Smooth muscle cell of the brain vasculature (primary cell): ENCODE measurements around the gene ZNF830.
"Not testable (repeated sequence)": the region's sequence is repeated elsewhere in the genome, so short reads cannot be mapped to it uniquely, and the experiment has no call there.

Experiments used
- DNase-seq: peaks from one replicate; pipeline ENCODE4 v3.0.0-alpha.2; 2012; ENCODE audit warnings: low read depth, low spot score

Gene ZNF830, protein sequence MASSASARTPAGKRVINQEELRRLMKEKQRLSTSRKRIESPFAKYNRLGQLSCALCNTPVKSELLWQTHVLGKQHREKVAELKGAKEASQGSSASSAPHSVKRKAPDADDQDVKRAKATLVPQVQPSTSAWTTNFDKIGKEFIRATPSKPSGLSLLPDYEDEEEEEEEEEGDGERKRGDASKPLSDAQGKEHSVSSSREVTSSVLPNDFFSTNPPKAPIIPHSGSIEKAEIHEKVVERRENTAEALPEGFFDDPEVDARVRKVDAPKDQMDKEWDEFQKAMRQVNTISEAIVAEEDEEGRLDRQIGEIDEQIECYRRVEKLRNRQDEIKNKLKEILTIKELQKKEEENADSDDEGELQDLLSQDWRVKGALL

DNA sequence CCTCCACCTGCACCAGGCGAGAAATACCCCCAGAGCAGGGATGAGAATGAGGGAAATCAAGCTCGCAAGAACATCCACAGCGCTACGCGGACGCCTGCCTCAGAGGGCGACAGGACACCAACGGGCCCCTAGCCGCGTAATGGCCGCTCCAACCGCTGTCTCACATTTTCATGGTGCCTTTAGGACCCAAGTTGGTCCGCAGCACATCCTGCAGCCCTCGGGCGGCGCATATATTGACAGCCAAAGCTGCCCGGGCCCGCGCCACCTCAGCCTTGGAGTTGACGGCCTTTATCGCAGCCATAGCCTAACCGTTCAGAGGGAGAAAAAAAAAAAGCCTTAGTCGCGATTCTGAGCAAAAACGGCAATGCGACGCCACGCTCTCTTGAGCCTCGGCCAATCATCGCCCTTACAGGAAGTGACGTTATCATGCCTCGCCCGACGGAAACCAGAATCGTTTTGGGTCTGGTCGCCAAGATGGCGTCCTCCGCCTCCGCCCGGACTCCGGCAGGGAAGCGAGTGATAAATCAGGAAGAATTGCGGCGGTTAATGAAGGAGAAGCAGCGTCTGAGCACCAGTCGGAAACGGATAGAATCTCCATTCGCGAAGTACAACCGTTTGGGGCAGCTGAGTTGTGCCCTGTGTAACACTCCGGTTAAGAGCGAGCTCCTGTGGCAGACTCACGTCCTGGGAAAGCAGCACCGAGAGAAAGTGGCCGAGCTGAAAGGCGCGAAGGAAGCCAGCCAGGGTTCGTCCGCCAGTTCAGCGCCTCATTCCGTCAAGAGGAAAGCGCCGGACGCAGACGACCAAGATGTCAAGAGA, at the start of gene ZNF830, which contains the start of gene CCT6B:
TSS of gene ZNF830 (plus strand) at position 448 of the 819 bp plus-strand sequence. CDS start at position 475, 27 bp downstream.
TSS of gene CCT6B (minus strand) at position 368 of the 819 bp plus-strand sequence. CDS start at position 301, 67 bp downstream.
- peak; percentile 89 for DNase-seq

DNA sequence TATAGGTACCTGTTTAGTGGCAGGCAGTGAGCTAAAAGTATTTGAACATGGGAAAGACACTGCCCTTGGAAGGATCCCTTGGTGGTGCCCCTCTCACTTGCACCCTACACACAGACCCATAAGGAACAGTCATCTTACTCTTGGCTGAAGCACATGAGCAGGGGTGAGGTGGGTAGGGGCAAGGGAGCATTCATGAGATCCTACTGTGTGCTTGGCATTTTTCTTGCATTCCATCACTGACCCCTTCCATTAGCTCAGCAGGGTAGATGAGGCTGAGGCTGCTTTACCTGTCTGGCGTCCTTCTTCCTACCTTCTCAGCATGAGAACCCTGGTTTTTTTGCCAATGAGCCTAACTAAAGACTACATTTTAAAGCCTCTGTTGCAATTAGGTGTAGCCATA, 48.3 kb upstream of the ZNF830 start:
- DNase-seq: no peak

DNA sequence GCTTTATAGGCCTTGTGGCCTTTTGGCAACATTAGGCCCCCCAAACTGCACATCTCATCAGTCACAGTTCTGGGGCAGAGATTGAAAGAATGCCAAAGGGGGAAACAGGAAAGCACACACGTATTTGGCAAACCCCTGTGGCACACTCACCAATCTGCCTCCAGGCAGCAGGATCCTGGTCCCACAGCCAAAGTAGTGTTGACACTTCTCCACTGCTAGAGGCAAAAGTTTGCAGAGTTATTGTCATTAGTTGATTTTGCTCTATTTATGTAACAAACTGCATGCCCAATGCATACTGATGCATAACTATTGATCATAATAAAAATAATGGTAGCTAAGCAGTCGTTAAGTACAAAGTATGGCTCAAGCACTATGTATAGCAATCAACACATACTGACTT, 45.2 kb upstream of the ZNF830 start:
- DNase-seq: no peak

DNA sequence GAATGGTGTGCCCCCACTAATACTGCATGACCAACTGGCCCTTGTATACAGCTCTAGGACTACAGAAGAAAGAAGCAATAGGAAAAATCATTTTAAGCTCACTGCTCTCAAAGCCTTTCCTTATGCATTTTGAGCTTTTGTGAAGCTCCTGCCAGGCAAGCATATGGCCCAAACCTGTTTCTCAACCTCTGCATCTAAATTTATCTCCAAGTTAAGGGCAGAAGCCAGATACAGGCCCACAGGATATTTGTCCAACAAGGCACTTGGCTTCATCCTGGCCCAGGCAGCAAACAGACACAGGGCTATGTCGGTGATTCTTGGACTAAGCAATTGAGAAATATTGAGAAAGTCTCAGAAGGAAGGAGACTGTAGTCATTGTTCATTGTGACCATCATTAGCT, 44.0 kb upstream of the ZNF830 start:
- DNase-seq: no peak

DNA sequence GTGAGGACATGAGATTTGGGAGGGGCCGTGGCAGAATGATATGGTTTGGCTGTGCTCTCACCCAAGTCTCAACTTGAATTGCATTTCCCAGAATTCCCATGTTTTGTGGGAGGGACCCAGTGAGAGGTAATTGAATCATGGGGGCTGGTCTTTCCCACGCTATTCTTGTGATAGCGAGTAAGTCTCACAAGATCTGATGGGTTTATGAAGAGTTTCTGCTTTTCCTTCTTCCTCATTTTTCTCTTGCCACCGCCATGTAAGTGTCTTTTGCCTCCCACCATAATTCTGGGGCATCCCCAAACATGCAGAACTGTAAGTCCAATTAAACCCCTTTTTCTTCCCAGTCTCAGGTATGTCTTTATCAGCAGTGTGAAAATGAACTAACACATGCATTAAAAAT, 40.7 kb upstream of the ZNF830 start:
- no peak for DNase-seq

DNA sequence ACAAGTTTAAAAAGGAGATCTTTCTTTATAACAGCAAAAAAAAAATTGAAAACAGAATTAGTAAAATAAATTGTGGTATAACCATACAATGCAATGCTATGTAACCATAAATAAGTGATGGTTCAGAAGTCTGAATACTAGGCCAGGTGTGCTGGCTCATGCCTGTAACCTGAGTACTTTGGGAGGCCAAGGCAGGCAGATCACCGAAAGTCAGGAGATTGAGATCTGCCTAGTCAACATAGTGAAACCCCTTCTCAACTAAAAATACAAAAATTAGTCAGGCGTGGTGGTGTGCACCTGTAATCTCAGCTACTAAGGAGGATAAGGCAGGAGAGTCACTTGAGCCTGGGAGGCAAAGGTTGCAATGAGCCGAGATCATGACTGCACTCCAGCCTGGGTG, 34.7 kb upstream of the ZNF830 start:
- no peak for DNase-seq

DNA sequence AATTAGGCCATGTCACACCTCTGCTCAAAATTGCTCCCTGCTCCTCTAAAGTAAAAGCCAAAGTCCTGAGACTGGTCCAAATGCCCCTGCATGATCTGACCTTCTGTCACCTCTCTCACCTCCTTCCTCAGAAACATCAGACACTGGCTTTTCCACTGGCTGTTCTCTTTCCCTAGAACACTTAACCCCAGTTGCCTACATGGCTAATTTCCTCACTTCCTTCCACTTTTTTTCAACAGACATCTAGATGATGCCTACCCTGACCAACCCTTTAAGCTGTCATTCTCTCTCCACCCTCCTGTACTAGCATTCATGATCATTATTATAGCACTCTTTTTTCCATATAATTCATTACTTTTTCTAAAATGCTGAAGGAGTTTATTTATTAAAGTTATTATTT, 31.1 kb upstream of the ZNF830 start:
- no peak for DNase-seq

DNA sequence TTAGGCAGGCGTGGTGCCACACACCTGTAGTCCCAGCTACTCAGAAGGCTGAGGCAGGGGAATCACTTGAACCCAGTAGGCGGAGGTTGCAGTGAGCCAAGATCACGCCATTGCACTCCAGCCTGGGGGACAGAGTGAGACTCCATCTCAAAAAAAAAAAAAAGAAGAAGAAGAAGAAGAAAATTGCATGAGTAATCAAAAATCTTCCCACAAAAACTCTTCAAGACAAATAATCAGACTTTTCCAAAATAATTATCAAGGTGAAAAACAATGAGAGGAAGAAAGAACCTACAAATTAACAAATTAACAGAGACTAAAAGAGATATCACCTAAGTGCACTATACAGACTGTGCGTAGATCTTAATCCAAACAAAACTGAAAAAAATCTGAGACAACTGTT, 10.6 kb upstream of the ZNF830 start:
- not testable (repeated sequence) for DNase-seq

DNA sequence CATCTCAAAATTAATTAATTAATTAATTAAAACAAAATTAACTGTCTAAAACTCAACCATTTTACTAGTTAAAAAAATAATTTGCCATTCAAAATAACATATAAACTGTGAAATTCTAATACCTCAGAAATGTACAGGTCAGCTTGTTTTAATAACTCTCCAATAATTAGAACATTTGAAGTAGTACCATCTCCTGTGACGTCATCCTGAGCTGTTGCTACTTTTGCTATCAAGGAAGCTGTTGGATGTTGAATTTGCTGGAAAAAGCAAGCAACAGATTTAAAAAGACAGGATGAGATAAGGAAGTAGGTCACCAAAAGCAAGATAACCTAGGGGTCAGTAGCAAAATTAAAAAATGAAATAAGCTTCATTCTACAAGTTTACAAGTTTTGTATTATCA, 2.9 kb upstream of the ZNF830 start:
- no peak for DNase-seq

DNA sequence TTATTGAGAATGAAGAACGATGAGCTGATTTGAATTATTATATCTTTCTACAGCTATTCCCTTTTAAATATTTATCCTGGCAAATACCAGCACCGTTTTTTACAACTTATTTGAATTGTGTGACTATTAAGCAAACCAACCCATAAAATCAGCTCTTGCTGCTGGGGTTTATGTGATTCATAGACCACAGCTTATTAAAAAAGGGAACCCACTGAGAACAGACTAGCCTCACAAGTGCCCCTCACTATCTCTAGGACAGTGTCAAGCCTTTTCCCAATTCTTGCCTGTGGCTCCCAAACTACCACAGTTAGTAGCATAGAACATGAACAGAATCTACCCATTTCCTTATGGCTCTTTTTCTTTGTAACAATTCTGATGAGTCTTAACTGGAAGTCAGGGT, 12.8 kb downstream of the ZNF830 start:
- DNase-seq: no peak

DNA sequence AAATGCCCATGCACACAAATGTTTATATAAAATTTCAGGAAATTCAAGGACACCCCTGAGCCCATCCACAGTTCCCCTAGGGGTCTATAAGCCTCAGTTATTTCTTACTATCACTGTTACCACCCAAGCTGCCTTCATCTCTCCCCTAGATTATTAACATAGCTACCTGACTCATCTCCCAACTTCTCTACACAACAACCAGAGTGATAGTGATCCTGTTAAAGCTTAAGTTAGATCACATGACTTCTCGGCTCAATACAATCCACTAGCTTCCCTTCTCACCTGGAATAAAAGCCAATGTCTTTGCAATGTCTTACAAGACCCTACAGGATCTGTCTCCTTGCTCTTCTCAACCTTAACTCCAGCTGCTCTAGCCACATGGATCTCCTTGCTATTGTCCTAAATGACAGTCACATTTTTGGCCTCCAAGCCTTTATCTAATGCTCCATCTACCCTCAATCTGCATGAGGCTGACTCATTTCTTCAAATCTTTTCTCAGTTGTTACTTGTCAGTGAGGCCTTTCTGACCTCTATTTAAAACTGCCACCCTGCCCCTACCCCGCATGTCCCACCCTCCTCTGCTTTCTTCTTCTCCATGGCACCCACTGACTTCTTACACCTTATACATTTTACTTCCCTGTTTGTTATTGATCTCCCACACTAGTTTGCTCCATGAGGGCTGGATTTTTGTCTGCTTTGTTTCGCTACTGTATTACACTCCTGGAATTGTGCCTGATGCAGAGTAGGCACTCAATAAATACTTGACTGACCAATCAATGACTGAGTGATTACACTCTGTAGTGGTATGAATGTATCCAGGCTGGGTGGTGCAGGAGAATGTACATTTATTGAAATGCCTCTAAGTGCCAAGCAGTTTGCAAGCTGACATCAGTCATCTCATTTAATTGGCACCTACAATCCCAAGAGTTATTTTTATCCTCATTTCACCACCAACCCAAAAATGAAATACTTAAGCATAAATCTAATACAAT, 13.8 kb downstream of the ZNF830 start:
- DNase-seq: no peak

DNA sequence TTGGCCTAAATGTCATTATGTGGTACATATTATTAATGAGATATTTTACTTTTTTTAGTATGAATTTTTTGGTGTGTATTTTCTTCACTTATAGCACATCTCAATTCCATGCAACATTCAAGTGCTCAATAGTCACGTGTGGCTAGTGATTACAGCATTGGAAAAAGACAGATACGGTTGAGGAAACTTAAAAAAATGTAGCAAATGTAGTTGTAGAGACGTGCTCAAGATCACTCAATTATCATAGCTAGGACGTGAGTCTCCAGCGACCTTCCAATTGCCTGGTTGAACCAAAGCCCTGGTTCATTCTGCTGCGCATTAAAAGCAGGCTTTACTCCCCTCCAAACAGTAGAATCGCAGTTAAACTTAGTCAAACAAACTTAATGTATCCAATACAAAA, 17.8 kb downstream of the ZNF830 start:
- DNase-seq: no peak

DNA sequence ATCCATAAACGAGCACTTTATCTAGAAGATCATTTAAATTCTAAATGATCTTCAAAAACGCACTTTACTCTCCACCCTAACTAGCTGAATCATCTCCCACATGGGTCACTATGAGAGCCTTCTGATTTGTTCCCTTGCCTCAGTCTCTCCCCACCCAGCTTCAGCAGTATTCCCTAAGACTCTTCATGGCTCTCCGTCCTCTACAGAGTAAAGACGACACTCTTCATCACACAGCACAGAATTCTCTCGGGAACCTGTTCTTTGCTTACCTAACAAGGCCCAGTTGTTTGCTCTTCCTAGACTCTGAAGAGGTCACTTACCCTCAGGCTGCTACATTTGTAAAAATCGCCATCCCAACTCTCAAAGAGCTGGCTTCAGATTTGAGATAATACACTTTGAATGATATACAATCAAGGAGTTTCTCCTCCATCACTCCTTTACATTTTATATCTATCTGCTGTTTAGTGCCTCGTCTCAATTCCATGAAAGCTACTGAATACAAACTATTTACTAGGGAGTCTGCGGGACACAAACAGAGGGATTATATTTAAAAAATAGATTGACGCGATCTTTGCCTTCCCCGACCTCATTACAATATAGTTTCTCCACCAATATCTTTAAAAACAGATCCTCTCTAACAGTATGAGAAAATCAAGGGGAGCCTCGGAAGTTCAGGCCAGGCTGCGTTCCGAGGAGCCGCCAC, 18.5 kb downstream of the ZNF830 start:
- no peak for DNase-seq

DNA sequence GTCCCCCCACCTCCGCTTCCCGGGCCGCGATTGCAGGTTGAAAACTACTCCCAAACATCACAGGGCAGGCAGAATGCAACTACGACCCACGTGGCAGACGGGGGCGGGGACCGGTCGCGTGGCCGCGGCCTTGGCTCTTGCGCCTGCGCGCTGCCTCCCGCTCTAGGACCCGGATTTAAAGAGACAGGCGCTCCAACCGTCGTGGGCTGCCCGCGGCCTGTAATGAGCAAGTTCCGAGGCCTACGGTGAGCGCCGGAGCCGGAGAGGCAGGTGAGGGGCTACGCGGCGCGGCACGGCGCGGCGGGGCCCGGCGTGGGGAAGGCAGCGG, 19.0 kb downstream of the ZNF830 start, which contains the start of gene LIG3:
TSS of gene LIG3 (plus strand) at position 160 of the 328 bp plus-strand sequence. CDS start 2,494 bp downstream, outside the sequence.
- peak; percentile 83 for DNase-seq

DNA sequence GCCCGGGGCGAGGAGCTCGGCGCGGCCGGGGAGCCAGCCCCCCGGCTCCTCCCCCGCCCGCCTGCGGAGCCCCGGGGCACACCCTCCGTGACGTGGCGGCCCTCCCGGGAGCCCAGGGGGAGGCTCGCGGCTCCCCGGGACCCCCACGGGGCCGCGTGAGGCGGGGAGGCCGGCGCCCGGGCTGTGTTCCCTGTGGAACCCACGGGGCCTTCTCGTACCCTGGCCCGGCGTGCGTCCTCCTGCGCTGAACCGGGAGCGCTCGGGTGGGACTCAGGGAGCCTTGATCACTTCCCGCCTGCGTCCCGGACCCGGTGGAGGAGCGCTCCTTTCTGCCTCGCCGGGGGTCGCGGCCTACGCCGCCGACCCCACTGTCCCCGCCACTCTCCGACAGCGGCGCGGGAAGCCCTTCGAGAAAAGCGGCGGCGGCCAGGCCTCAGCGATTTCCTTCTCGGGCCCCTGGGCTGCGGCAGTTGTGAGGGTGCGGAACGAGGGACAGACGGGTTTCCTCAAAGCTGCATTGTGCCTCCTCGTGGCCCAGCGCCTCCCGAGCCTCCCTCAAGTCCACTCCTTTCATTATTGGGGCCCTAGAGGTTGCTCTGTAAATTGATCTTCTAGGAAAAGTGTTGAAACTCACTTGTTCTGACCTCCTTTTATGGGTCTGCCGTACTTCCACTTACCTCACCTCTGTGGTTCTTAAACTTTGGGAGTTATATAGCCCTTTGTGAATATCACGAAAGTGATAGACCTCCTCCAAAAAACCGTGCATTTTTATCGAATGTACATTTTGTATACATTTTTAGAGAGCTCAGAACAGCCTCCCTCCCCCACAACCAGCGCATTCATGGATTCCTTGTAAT, 19.6 kb downstream of the ZNF830 start:
- peak; percentile 62 for DNase-seq

DNA sequence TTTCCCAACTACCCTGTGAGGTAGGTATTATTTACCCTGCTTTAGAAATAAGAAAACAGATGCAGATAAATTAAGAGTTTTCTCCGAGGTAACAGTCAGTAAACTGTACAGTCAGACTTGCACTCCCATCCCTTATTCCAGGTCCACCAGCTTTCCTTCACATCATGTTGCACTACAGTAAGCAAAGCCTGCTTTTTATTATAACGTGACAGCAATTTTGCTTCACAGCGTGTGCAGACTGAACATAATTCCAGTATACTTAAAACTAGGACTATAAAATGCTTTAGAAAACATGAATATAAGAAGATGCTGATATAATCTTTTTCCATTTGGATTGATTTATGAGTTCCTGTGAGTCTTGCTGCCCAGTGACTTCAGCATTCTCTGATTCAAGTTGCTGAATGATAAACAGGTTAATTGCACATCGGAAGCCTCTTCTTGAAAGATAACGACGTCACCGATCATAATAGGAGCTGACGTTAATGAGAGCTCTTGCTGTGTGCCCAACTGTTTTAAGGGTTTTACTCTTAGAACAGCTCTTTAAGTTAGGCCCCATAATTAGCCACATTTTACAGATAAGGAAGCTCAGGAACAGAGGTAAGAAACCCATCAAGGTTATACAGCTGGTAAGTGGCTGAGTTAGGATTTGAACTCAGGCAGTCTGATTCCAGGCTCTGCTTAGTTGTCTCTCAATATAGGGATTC, 20.4 kb downstream of the ZNF830 start:
- no peak for DNase-seq

DNA sequence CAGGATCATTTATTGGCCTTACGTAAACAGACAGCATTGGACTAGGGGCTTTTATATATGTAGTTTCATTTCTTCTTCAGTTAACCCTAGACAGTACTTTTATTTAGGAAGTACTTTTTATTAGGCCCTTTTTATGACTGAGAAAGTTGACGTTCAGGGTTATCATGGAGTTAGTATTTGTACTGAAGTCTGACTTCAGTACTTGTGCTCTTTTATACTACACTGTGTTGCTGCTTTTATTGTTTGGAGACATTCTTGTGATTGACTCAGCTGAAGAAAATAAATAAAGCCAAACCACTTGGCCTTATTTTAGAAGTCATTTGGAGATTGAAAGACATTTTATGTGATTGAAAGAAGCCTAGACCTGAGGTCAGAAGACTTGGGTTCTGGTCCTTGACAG, 25.9 kb downstream of the ZNF830 start:
- no peak for DNase-seq

DNA sequence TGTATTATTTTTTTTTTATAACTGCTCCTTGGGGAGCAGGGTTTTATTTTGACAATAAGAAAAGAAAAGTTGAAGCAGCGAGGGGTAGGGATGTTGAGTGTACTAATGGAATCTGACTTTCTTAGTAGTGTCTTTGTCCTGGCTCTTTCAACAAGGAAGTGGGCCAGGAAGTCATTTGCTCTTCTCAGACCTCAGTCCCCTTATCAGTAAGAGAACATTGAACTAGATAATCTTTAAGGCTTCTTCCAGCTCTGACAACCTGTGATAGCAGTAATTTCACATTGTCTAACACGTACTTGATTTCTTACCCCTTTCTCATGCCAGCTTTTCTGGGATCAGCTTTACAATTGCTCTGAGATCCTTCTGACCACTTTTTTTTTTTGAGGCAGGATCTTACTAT, 27.3 kb downstream of the ZNF830 start:
- no peak for DNase-seq

DNA sequence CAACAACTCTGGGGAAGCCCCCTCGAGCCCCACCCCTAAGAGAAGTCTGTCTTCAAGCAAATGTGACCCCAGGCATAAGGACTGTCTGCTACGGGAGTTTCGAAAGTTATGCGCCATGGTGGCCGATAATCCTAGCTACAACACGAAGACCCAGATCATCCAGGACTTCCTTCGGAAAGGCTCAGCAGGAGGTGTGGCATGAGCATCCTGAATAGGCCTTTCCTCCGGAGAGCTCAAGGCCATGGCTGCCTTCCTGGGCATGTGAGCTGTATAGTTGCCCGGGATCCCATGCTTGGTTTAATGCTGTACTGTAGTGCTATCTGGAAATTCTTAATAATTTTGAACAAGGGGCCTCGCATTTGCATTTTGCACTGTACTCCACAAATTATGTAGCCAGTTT, 28.1 kb downstream of the ZNF830 start:
- no peak for DNase-seq
